Mucosa of descending colon (tissue), 3 donors: Measurements from ENCODE around the gene PSMD14. TPM values are rescaled to one million over a fixed set of nuclear protein-coding genes. Genes with fewer than 3 reads are reported as not detected.

Source experiments
- ATAC-seq: fragments of 200-7000 bp; cut with Tn5 transposase; one replicate; pipeline ENCODE4 v1.9.1; 2020; ENCODE audit warnings: mild to moderate bottlenecking, moderate library complexity
- DNase-seq, 3 donors: peaks; one replicate each; pipeline ENCODE4 v3.0.0-alpha.2; 2020
- H3K36me3 ChIP-seq: fragments of 200-600 bp; one replicate; pipeline ENCODE4 v1.8.0; 2021; ENCODE audit warnings: low read depth, mild to moderate bottlenecking
- H3K4me1 ChIP-seq: fragments of 200-600 bp; one replicate; pipeline ENCODE4 v1.8.0; 2021; ENCODE audit warnings: low read depth, mild to moderate bottlenecking
- H3K4me3 ChIP-seq: fragments of 200-600 bp; one replicate; pipeline ENCODE4 v1.8.0; 2021; ENCODE audit warnings: mild to moderate bottlenecking
- H3K9me3 ChIP-seq: fragments of 200-600 bp; one replicate; pipeline ENCODE4 v1.8.0; 2021; ENCODE audit warnings: mild to moderate bottlenecking
- CTCF ChIP-seq: fragments of 200-600 bp; IDR thresholded peaks from one replicate; pipeline ENCODE4 v1.8.0; 2022; ENCODE audit warnings: antibody characterized with exemption, mild to moderate bottlenecking
- intact Hi-C, 2 donors: fragments of 100-400 bp; cut with DNase I in 1 of 2; cut with micrococcal nuclease in 1 of 2; formaldehyde crosslinking; loops; one replicate each; pipeline versions ENCODE4 v1.11.0 to v1.11.1; 2022; cut with DNase I, micrococcal nuclease
- total RNA-seq, 3 donors: library from RNA; stranded (reverse); fragmentation: NEBNext Ultra II Directional in 2 of 3; extraction: Animal tissue kit (Norgen Biotek cat#: 25700) in 2 of 3; gene quantifications; one replicate each; pipeline versions ENCODE4 v1.2.1 to v1.2.4, GENCODE V29; 2021 to 2023
- donor health status: DM: no; HTN: no; CAD: no; lungs with moderate emphysema.
- donor health status: DM: no; HTN: no; CAD: no.
- donor health status: DM: no; HTN: yes; CAD: no.

Gene PSMD14
- total RNA-seq, 3 donors from 2014 or later, result 25.0 to 37.8 (median 30.0) TPM

GRCh38 chr2:161382747-161383146 is 74.5 kb downstream of the PSMD14 start:
- H3K9me3 ChIP-seq, result no peaks in the 10 kb centered on the region
- no peaks in the 10 kb centered on the region for H3K36me3 ChIP-seq
- no peaks in the 10 kb centered on the region for H3K4me1 ChIP-seq
- ATAC-seq, result no peak
- H3K4me3 ChIP-seq, result no peak overlapping the region
- intact Hi-C loops, result no loop called here
- TF ChIP-seq CTCF, result no peak
- no peak for DNase-seq

- TF ChIP-seq CTCF, result no peak
- H3K9me3 ChIP-seq, result no peaks in the 10 kb centered on the region
- H3K36me3 ChIP-seq, result no peaks in the 10 kb centered on the region
- no peak for DNase-seq
- H3K4me1 ChIP-seq, result no peaks in the 10 kb centered on the region
- intact Hi-C loops, result no loop called here
- no peak overlapping the region for H3K4me3 ChIP-seq
- no peak for ATAC-seq
Observed at GRCh38 chr2:161384864-161385263, 76.6 kb downstream of the PSMD14 start.

GRCh38 chr2:161386228-161386824 is 78.1 kb downstream of the PSMD14 start:
- Histone ChIP-seq H3K4me3 (no peak overlapping the region), H3K36me3 (no peaks in the 10 kb centered on the region), H3K9me3 (no peaks in the 10 kb centered on the region), H3K4me1 (no peaks in the 10 kb centered on the region)
- ATAC-seq, result no peak
- TF ChIP-seq CTCF, result no peak
- DNase-seq, result no peak
- intact Hi-C loops, result no loop called here

- no peaks in the 10 kb centered on the region for H3K4me1 ChIP-seq
- no peaks in the 10 kb centered on the region for H3K9me3 ChIP-seq
- no peaks in the 10 kb centered on the region for H3K36me3 ChIP-seq
- TF ChIP-seq CTCF, result no peak
- no peak for DNase-seq
- no peak overlapping the region for H3K4me3 ChIP-seq
- ATAC-seq, result peak; percentile 65
- intact Hi-C loops, result no loop called here
Observed at GRCh38 chr2:161388146-161388779, 80.0 kb downstream of the PSMD14 start.

GRCh38 chr2:161391737-161392506 is 83.7 kb downstream of the PSMD14 start:
- Histone ChIP-seq H3K9me3 (no peaks in the 10 kb centered on the region), H3K4me3 (no peak overlapping the region), H3K36me3 (no peaks in the 10 kb centered on the region), H3K4me1 (no peaks in the 10 kb centered on the region)
- no peak for DNase-seq
- ATAC-seq, result no peak
- no peak for TF ChIP-seq CTCF
- intact Hi-C loops, result no loop called here
